Caki2 (cell line): ENCODE data around the gene MYBPHL. TPM values are rescaled to one million over a fixed set of nuclear protein-coding genes. Genes with fewer than 3 reads are reported as not detected.

Source experiments
- DNase-seq: peaks from one replicate; pipeline ENCODE4 v3.0.0-alpha.2; 2015; ENCODE audit warnings: low read depth
- in situ Hi-C: cut with HindIII; loops from 2 replicates; pipeline ENCODE4 v1.10.0; 2016; ENCODE audit warnings: low sequenced_read_pairs, low pct_unique_long_range_greater_than_20kb, mixed read lengths
- total RNA-seq: library from RNA; depleted of rRNA; stranded (reverse); fragments of >200 nt; shearing (Covaris generic); gene quantifications from 2 replicates; pipeline ENCODE4 v1.2.3, GENCODE V29; 2014; ENCODE audit warnings: low replicate concordance; rRNA removed

Gene MYBPHL
- total RNA-seq: not detected in 2 replicates

- no peak for DNase-seq
- in situ Hi-C loops: no loop called here
Measured at GRCh38 chr1:109306832-109307273, at the start of gene MYBPHL. Gene MYBPHL, minus strand, starts transcription at chr1:109307011. Its CDS starts 20 bp downstream, at chr1:109306991.

- DNase-seq: no peak
- in situ Hi-C loops: no loop called here
Measured at GRCh38 chr1:109356505-109356904, 49.7 kb upstream of the MYBPHL start.

- in situ Hi-C loops: no loop called here
- DNase-seq: no peak
Measured at GRCh38 chr1:109354929-109355328, 48.1 kb upstream of the MYBPHL start.

GRCh38 chr1:109351457-109351856, 44.6 kb upstream of the MYBPHL start:
- in situ Hi-C loops: no loop called here

GRCh38 chr1:109350655-109351054, 43.8 kb upstream of the MYBPHL start:
- in situ Hi-C loops: no loop called here
- DNase-seq: no peak

More at GRCh38 chr1:109351457-109351856, 44.6 kb upstream of the MYBPHL start:
- DNase-seq: no peak

GRCh38 chr1:109350182-109350581, 43.4 kb upstream of the MYBPHL start:
- no peak for DNase-seq
- in situ Hi-C loops: no loop called here

GRCh38 chr1:109347511-109347910, 40.7 kb upstream of the MYBPHL start:
- no peak for DNase-seq
- in situ Hi-C loops: no loop called here

- in situ Hi-C loops: no loop called here
- no peak for DNase-seq
Measured at GRCh38 chr1:109341944-109342930, 35.4 kb upstream of the MYBPHL start.

GRCh38 chr1:109338608-109339007, 31.8 kb upstream of the MYBPHL start:
- no peak for DNase-seq
- in situ Hi-C loops: no loop called here

- no peak for DNase-seq
- in situ Hi-C loops: no loop called here
Measured at GRCh38 chr1:109338091-109338490, 31.3 kb upstream of the MYBPHL start.

GRCh38 chr1:109335091-109335490, 28.3 kb upstream of the MYBPHL start:
- no peak for DNase-seq
- in situ Hi-C loops: no loop called here

- DNase-seq: no peak
- in situ Hi-C loops: no loop called here
Measured at GRCh38 chr1:109331113-109331512, 24.3 kb upstream of the MYBPHL start.

- DNase-seq: no peak
- in situ Hi-C loops: no loop called here
Measured at GRCh38 chr1:109327285-109327684, 20.5 kb upstream of the MYBPHL start.

GRCh38 chr1:109322974-109323373, 16.2 kb upstream of the MYBPHL start:
- no peak for DNase-seq
- in situ Hi-C loops: no loop called here

- DNase-seq: no peak
- in situ Hi-C loops: no loop called here
Measured at GRCh38 chr1:109319114-109319513, 12.3 kb upstream of the MYBPHL start.

GRCh38 chr1:109316506-109316905, 9.7 kb upstream of the MYBPHL start:
- in situ Hi-C loops: no loop called here

GRCh38 chr1:109315288-109315687, 8.5 kb upstream of the MYBPHL start:
- DNase-seq: no peak
- in situ Hi-C loops: no loop called here

More at GRCh38 chr1:109316506-109316905, 9.7 kb upstream of the MYBPHL start:
- DNase-seq: no peak

GRCh38 chr1:109314795-109315194, 8.0 kb upstream of the MYBPHL start:
- in situ Hi-C loops: no loop called here
- no peak for DNase-seq

- DNase-seq: no peak
- in situ Hi-C loops: no loop called here
Measured at GRCh38 chr1:109312978-109313775, 6.4 kb upstream of the MYBPHL start.
